K562 (cell line): ENCODE results near the gene CSNK1G1. TPM values are rescaled to one million over a fixed set of nuclear protein-coding genes. Genes with fewer than 3 reads are reported as not detected.

ENCODE experiments used
- ARID4B ChIP-seq: sonication (generic); formaldehyde crosslinking; IDR thresholded peaks from 2 replicates; pipeline ENCODE4 v1.8.0; 2022; ENCODE audit warnings: mild to moderate bottlenecking, missing genetic modification reagents
- POLR2A ChIP-seq: fragments of 450-650 bp; conservative IDR thresholded peaks from 2 replicates; pipeline ENCODE4 v1.6.1; 2016
- USF1 ChIP-seq: sonication (generic); formaldehyde crosslinking; IDR thresholded peaks from 2 replicates; pipeline ENCODE4 v1.9.0; 2022; ENCODE audit warnings: mild to moderate bottlenecking, missing genetic modification reagents
- ZNF407 ChIP-seq: fragments of 450-650 bp; IDR thresholded peaks from 2 replicates; pipeline ENCODE4 v1.6.1; 2016; ENCODE audit warnings: low read depth
- ZNF436 ChIP-seq: fragments of 250-450, 450-650 bp; sonication (Bioruptor Pico); formaldehyde crosslinking; IDR thresholded peaks from 2 replicates; pipeline ENCODE4 v1.7.0; 2020; ENCODE audit warnings: mild to moderate bottlenecking
- polyA plus RNA-seq, 8 experiments: library from polyadenylated mRNA; depleted of rRNA in 4 of 8; stranded (reverse) in 5 of 8; unstranded in 3 of 8; fragments of >200 nt; fragmentation: Nextera tagmentation in 2 of 8; fragmentation: Illumina TruSeq in 1 of 8; extraction: Ambion mirVana in 2 of 8; extraction: Trizol in 1 of 8; gene quantifications; 2 replicates each; pipeline versions ENCODE4 v1.2.1 to v1.2.3, GENCODE V29; 2011 to 2014; ENCODE audit warnings: inconsistent platforms in 1 of 8, missing spikeins in 1 of 8
- total RNA-seq, 7 experiments: library from RNA; depleted of rRNA in 6 of 7; stranded (reverse); fragments of >200 nt in 6 of 7; fragmentation: Illumina TruSeq in 2 of 7; extraction: Trizol in 2 of 7; gene quantifications; 2 replicates each; pipeline versions ENCODE4 v1.2.1 to v1.2.3, GENCODE V29; 2011 to 2021; ENCODE audit warnings: low replicate concordance in 1 of 7
- TF ChIP-seq, protein P1 (sequence below), 2 experiments: fragments of 450-650 bp in 1 of 2; sonication (generic) in 1 of 2; formaldehyde crosslinking; conservative IDR thresholded peaks; 2 replicates each; pipeline versions ENCODE4 v1.4.0 to v1.8.1; 2020 to 2022; ENCODE audit warnings: mild to moderate bottlenecking in 1 of 2, missing genetic modification reagents in 1 of 2

CSNK1G1 gene
- total and polyA plus RNA-seq, 9 of the 15 experiments (the other 6 are each of a cell fraction or from before 2014, with no cell fraction given): 4.5 to 18.5 (median 9.5) TPM

- TF ChIP-seq ZNF407: no peak
- TF ChIP-seq USF1 (CRISPR knock-in tag): 0 out of 2 replicates have a peak, but pooled peaks have one; percentile 21
- TF ChIP-seq, protein P1, sequence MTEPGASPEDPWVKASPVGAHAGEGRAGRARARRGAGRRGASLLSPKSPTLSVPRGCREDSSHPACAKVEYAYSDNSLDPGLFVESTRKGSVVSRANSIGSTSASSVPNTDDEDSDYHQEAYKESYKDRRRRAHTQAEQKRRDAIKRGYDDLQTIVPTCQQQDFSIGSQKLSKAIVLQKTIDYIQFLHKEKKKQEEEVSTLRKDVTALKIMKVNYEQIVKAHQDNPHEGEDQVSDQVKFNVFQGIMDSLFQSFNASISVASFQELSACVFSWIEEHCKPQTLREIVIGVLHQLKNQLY (CRISPR knock-in tag; conservative IDR thresholded peaks at IDR 0.05): no peak
- no peak for TF ChIP-seq ZNF436 (CRISPR knock-in tag)
- peak; percentile 48; the same call in 1 of the 2 replicates for TF ChIP-seq ARID4B
- peak; percentile 38; the same call in 1 of the 2 replicates for TF ChIP-seq POLR2A
- TF ChIP-seq, all 486 proteins: peak for 7
Observed at GRCh38 chr15:64158363-64159134, 197.4 kb downstream of the CSNK1G1 start (continued).
